HepG2 (cell line): ENCODE data around the gene IDUA. TPM values are rescaled to one million over a fixed set of nuclear protein-coding genes. Genes with fewer than 3 reads are reported as not detected.

Experiments used
- ATAC-seq: fragments of 200-7000 bp; cut with Tn5 transposase; 3 replicates; pipeline ENCODE4 v1.9.1; 2020; ENCODE audit warnings: mild to moderate bottlenecking, moderate library complexity
- BruUV-seq: library from RNA; stranded (reverse); fragments of 400-500 nt; replicated peaks from 2 replicates; lab custom pipeline; 2021; lab: Mats Ljungman, UMichigan
- CTCF ChIA-PET: fragments of 300-600 bp; formaldehyde crosslinking; extraction: SDS; loops from one replicate; lab custom pipeline; 2021; ENCODE audit warnings: low total read pairs, inconsistent platforms, low intra/inter-chr PET ratio; lab: Yijun Ruan, JAX
- POLR2A ChIA-PET: fragments of 350-600 bp; sonication (Branson Sonifier 250); formaldehyde crosslinking; loops from one replicate; lab custom pipeline; 2020; ENCODE audit warnings: antibody characterized with exemption, inconsistent platforms; lab: Yijun Ruan, JAX
- DNase-seq: peaks from one replicate; pipeline ENCODE4 v3.0.0-alpha.2; 2015; ENCODE audit warnings: low spot score
- FAIRE-seq: peaks from 3 replicates; lab custom pipeline; 2011; peaks lifted over from hg19 to GRCh38; lab: Jason Lieb, UNC
- H2AFZ ChIP-seq: one replicate; pipeline ENCODE4 v1.6.1; 2011; ENCODE audit warnings: low read length, inconsistent platforms
- H3K27ac ChIP-seq: fragments of 300-600 bp; 3 replicates; pipeline ENCODE4 v1.8.0; 2011; ENCODE audit warnings: mixed run types, mild to moderate bottlenecking, mixed read lengths, low read length, inconsistent platforms; ENCODE audit not compliant: insufficient read depth; ENCODE audit errors: extremely low read length
- H3K27me3 ChIP-seq, 2 experiments: fragments of 200-600 bp in 1 of 2; 2 replicates in 1 of 2; 3 replicates in 1 of 2; pipeline versions ENCODE4 v1.6.0 to v1.8.0; 2011; ENCODE audit warnings: low read length in 2 of 2, mild to moderate bottlenecking in 2 of 2, moderate library complexity in 2 of 2, inconsistent platforms in 1 of 2; ENCODE audit not compliant: insufficient read depth in 2 of 2, control insufficient read depth in 1 of 2
- H3K36me3 ChIP-seq, 2 experiments: fragments of 200-600 bp in 1 of 2; replicated peaks in 1 of 2; 2 replicates in 1 of 2; 3 replicates in 1 of 2; pipeline versions ENCODE4 v1.5.1 to v1.8.0; 2011; ENCODE audit warnings: low read length in 2 of 2, inconsistent platforms in 1 of 2; ENCODE audit not compliant: insufficient read depth in 2 of 2, control insufficient read depth in 1 of 2
- H3K4me1 ChIP-seq: 2 replicates; pipeline ENCODE4 v1.5.1; 2012; ENCODE audit warnings: low read length, inconsistent platforms; ENCODE audit not compliant: insufficient read depth
- H3K4me2 ChIP-seq: 2 replicates; pipeline ENCODE4 v1.6.0; 2011; ENCODE audit warnings: low read depth, low read length, inconsistent platforms
- H3K4me3 ChIP-seq, 3 experiments: fragments of 200-600 bp in 1 of 3; sonication (generic), shearing (Covaris generic) in 1 of 3; replicated peaks in 1 of 3; 2 replicates each; pipeline ENCODE4 v1.5.1; 2011 to 2016; ENCODE audit warnings: low read length in 3 of 3, inconsistent platforms in 2 of 3, low read depth in 2 of 3, mild to moderate bottlenecking in 2 of 3, control low read depth in 1 of 3, mixed read lengths in 1 of 3; ENCODE audit not compliant: insufficient read depth in 1 of 3
- H3K79me2 ChIP-seq: one replicate; pipeline ENCODE4 v1.6.1; 2011; ENCODE audit warnings: low read length, inconsistent platforms; ENCODE audit not compliant: insufficient read depth
- H3K9ac ChIP-seq: 2 replicates; pipeline ENCODE4 v1.6.0; 2011; ENCODE audit warnings: mild to moderate bottlenecking, low read depth, low read length, inconsistent platforms; ENCODE audit not compliant: insufficient read depth
- H3K9me3 ChIP-seq: 2 replicates; pipeline ENCODE4 v1.5.1; 2012; ENCODE audit warnings: mild to moderate bottlenecking, low read length
- H4K20me1 ChIP-seq: 2 replicates; pipeline ENCODE4 v1.6.0; 2011; ENCODE audit warnings: inconsistent platforms, mild to moderate bottlenecking, low read length, moderate library complexity; ENCODE audit not compliant: insufficient read depth
- AFF4 ChIP-seq: sonication (generic); formaldehyde crosslinking; IDR thresholded peaks from 2 replicates; pipeline ENCODE4 v1.4.0; 2020; ENCODE audit warnings: missing genetic modification reagents
- RARG ChIP-seq: sonication (generic); formaldehyde crosslinking; IDR thresholded peaks from 2 replicates; pipeline ENCODE4 v1.4.0; 2020; ENCODE audit warnings: low read depth, mild to moderate bottlenecking, missing genetic modification reagents
- TOPORS ChIP-seq: sonication (generic); formaldehyde crosslinking; IDR thresholded peaks from 2 replicates; pipeline ENCODE4 v1.8.0; 2023; ENCODE audit warnings: mild to moderate bottlenecking, missing genetic modification reagents
- ZNF251 ChIP-seq: sonication (generic); formaldehyde crosslinking; IDR thresholded peaks from 2 replicates; pipeline ENCODE4 v1.9.0; 2021; ENCODE audit warnings: mild to moderate bottlenecking, missing genetic modification reagents
- ZNF816 ChIP-seq: sonication (generic); formaldehyde crosslinking; IDR thresholded peaks from 2 replicates; pipeline ENCODE4 v1.8.0; 2022; ENCODE audit warnings: missing genetic modification reagents, mild to moderate bottlenecking, borderline replicate concordance
- WGBS: methylation state at CpG from one replicate; pipeline ENCODE4 v1.1.6; 2017; ENCODE audit warnings: low lambda C conversion rate; 5-methylcytosine and 5-hydroxymethylcytosine counted together
- in situ Hi-C: cut with HindIII; loops from 2 replicates; pipeline ENCODE4 v1.10.0; 2017; ENCODE audit warnings: low pct_unique_long_range_greater_than_20kb; ENCODE audit not compliant: extremely low pct_ligation_motif_present
- intact Hi-C: fragments of 100-400 bp; cut with micrococcal nuclease; formaldehyde crosslinking; loops from one replicate; pipeline ENCODE4 v1.10.0; 2022; ENCODE audit not compliant: unreplicated experiment
- polyA plus RNA-seq, 8 experiments: library from polyadenylated mRNA; depleted of rRNA in 3 of 8; stranded (reverse) in 7 of 8; unstranded in 1 of 8; fragments of >200 nt; fragmentation: Illumina TruSeq in 4 of 8; extraction: Trizol in 4 of 8; gene quantifications; 2 replicates each; pipeline versions ENCODE4 v1.2.1 to v1.2.3, GENCODE V29; 2011 to 2016; ENCODE audit warnings: low read depth in 4 of 8, missing spikeins in 1 of 8, mixed read lengths in 1 of 8; ENCODE audit not compliant: insufficient read depth in 1 of 8
- total RNA-seq, 5 experiments: library from RNA; depleted of rRNA; stranded (reverse); fragments of >200 nt; fragmentation: Illumina TruSeq; extraction: Trizol; gene quantifications; 2 replicates each; pipeline ENCODE4 v1.2.3, GENCODE V29; 2016; ENCODE audit warnings: low read depth in 1 of 5

Gene IDUA
- total and polyA plus RNA-seq, 2 of the 13 experiments (the other 11 are each of a cell fraction or from before 2014, with no cell fraction given): 0.77 to 1.0 TPM

DNA sequence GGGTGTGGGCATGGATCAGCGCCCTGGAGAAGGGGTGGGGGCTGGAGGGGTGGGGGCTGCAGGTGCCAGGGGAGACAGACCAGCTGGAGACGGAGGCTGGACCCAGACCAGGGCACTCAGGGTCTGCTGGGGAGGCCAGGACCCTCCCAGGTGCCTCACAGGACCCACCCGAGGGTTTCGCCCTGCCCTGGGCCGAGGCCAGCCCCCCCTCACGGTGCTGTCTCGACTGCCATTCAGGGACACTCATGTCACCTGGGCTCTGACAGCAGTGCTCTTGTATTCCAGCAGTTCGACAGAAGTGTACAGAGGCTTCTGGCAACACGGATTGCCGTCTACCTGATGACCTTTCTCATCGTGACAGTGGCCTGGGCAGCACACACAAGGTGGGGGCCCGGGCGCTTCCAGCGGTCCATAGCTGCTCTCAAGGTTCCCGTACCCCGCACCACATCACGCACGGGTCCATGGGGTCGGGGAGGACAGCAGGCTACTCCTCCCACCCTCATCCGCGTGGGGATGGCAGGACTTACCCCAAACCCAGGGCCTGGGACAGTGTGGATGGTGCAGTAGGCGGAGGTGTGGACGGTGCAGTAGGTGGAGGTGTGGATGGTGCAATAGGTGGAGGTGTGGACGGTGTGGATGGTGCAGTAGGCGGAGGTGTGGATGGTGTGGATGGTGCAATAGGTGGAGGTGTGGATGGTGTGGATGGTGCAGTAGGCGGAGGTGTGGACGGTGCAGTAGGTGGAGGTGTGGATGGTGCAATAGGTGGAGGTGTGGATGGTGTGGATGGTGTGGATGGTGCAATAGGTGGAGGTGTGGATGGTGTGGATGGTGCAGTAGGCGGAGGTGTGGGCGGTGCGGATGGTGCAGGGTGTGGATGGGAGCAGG is 36.5 kb upstream of the IDUA start (continued):
- TF ChIP-seq AFF4: no peak

DNA sequence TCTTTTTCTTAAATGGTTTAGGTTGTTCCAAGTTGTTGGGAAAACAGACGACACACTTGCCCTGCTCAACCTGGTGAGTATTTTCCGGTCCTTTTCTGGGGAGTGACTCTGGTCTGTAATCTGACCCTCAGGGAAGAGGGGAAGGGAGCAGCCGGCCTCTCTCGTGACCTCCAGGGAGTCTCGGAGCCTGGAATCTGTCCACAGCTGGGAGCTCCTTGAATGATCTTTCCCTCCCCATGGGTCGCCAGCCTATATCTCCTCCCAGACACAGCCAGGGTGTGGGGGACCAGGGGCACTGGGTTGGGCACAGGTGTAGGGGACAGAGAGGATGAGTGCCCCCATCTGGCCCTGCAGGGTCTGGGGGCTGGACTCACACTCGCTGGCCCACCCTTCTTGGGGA is 35.7 kb upstream of the IDUA start:
- DNase-seq: no peak
- POLR2A ChIA-PET: no interaction called here
- H3K4me3 ChIP-seq: no peak overlapping the region
- ATAC-seq: no peak
- no peak overlapping the region for H3K27ac ChIP-seq
- peaks cover 15% of the 10 kb centered on the region for H3K4me1 ChIP-seq
- no peak overlapping the region for H3K9ac ChIP-seq
- intact Hi-C loops: no loop called here
- no peaks in the 10 kb centered on the region for H3K9me3 ChIP-seq
- no peaks in the 10 kb centered on the region for H3K36me3 ChIP-seq
- no peaks in the 10 kb centered on the region for H3K27me3 ChIP-seq
- no peak for FAIRE-seq
- TF ChIP-seq TOPORS (no peak), RARG (no peak), ZNF816 (CRISPR knock-in tag) (no peak), ZNF251 (no peak)
- H2AFZ ChIP-seq: no peak overlapping the region
- 78% methylated on average over 2 of the region's 7 CpGs for WGBS
- no peaks in the 10 kb centered on the region for H4K20me1 ChIP-seq
- in situ Hi-C loops: no loop called here
- no peaks in the 10 kb centered on the region for H3K79me2 ChIP-seq
- H3K4me2 ChIP-seq: no peak overlapping the region
- no TSS peak for BruUV-seq
- CTCF ChIA-PET: no interaction called here
